Stimulated activated CD4-positive, alpha-beta T cell treated with anti-CD3 and anti-CD28 coated beads, Interleukin-4, amount 100 ng/mL, for 48 hours (primary cell): ENCODE results near the gene PSMD8.
"Not testable (repeated sequence)": the region's sequence is repeated elsewhere in the genome, so short reads cannot be mapped to it uniquely, and the experiment has no call there.

Experiments used
- DNase-seq, 2 donors: peaks; one replicate each; pipeline ENCODE4 v3.0.0-alpha.2; 2020; ENCODE audit warnings: low read depth in 2 of 2

The PSMD8 gene

DNA sequence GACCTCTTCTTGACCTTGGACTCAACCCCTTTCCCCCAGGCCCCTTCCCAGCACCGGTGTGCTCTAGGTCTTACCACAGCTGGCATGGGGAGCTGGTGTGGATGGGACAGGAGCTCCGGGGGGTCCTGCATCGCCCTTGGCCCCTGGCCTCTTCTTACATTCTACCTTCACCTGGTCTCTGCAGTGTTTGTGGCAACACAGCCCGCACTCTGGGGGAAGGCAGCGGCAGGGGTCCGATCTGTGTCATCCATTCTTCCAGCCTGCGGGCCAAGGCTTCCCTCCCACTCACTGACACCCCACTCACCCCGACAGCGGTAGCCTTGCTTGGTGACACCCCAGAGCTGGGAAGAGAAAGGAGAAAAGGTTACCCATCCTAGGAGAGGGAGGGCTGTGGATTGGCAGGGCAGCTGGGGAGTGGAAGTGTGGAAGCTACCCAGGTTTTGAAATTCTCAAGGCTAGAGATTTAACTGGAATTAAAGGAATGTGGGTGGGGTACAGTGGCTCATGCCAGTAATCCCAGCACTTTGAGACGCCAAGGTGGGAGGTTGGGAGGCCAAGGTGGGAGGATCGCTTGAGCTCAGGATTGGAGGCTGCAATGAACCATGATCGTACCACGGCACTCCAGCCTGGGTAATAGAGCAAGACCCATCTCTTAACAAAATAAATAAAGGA lies 36.8 kb downstream of the PSMD8 start:
- no peak for DNase-seq

DNA sequence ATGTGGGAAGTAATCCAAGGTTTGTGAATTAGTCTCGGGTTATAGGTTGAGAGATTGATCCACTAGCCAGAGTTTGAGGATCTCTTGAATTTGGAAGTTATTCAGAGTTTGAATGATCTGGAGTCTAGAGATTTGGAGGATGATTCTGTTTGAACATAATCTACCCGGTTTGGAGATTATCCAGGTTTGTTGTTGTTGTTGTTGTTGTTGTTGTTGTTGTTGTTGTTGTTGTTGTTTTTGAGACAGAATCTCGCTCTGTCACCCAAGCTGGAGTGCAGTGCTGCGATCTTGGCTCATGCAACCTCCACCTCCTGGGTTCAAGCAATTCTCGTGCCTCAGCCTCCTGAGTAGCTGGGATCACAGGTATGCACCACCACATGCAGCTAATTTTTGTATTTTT lies 37.5 kb downstream of the PSMD8 start:
- DNase-seq, result not testable (repeated sequence)

DNA sequence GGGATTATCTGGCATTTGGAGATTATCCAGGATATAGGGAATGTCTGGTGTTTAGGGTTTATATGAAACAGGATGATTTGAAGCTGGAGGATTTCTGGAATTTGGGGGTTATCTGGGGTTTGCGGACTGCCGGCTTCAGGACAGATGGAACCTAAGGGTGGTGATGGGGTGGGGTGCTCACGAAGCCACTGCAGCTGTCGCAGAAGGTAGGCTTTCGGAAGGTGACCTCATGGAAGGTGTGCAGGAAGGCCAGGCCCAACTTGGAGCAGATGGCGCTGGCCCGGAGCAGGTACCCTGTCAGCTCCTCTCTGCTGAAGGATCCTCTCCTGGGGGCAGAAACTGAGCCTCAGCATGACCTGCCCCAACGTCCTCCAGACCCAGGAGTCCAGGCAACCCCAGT lies 38.1 kb downstream of the PSMD8 start:
- no peak for DNase-seq

DNA sequence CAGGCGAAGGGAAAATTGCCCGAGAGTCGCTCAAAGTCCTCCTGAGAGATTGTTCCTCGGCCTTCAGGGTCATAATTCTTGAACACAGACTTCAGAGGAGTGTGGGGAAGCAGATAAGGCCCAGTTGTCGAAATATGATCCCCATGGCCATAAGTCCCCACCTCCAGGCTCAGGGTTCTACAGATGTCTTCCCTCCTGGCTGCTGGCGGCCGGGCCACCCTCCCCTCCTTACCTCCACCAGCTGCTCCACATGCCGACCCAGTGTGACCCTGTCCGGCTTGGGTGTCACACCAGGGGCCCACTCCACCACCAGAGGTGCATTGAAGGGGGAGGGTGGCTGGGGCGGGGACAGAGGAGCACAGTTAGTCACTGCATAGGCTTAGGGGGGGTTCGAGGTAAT lies 38.6 kb downstream of the PSMD8 start:
- no peak for DNase-seq

DNA sequence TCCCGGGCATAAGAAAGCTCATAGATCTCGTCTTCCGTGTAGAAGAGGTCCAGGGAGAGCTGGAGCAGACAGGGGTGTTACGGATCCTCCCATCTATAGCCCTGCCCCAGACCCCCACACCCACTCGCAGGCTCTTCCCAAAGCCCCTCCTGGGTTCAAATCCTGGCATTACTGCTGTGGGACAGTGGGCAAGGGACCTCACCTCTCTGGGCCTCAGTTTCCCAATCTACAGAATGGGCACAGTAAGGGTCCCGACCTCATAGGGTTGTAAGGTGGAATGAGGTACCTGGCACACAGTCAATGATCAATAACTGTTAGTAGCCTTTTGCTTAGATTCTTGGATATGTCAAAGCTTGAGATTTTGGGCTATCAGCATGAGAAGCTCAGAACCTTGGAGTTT lies 39.0 kb downstream of the PSMD8 start:
- DNase-seq, result no peak

DNA sequence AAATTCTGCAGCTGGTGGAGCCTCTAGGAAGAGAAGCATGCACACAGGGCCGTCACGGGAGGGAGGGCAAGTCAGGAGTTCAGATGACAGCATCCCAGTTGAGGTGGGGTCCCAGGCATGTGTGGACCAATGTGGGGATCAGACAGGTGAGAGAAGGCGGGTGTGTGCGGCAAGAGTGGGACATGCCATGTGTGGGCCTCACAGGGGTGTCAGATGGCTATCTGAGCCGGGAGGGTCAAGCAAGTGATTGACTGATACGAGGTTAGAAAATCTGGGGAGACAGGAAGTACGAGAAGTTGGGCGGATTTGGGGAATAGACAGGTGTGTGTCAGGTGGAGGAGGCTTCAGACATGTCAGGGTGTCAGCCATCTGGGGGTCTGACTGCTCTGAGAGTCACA lies 42.8 kb downstream of the PSMD8 start:
- DNase-seq, result no peak

DNA sequence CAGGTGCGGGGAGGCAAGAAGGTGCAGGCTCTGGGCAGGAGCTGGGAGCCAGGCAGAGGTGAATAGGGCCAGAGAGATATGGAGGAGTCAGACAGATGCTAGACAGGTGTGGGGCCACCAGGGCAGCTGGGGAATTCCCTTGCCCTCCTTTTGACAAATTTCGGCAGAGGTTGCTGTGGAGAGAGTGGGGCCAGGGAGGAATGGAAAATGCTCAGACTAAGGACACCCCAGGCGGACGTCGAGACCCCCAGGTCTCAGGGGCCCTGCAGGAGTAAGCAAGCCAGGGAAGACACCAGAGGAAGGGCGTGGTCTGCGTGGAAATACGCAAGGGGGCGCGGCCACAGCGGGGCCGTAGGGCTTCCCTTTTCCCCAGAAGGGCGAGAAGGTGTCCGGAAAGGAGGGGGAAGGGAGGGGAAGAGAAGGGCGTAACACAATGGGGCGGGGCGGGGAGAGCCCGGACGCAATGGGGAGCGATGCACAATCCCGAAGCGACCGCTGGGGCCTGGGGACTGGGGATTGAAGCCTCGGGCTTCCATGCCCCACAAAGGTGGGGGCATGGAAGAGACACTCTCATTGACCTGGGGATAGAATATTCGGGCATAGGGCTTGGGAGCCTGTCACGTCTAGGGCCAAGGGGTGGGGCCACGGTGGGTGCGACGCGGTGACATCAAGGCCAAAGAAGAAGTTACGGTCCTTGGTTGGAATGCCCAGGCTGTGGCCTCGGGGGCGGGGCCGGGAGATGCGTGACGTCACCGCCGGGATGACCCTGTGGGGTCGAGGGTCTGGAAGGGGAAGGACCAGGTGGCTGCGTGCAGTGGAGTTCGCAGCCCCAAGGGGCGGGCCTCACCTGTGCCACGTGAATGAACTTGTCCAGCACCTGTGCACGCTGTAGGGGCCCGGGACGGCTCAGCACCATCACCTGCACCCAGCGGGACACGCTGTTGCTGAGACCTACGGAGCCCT lies 43.5 kb downstream of the PSMD8 start:
- DNase-seq, result peak; percentile 48 to 61

DNA sequence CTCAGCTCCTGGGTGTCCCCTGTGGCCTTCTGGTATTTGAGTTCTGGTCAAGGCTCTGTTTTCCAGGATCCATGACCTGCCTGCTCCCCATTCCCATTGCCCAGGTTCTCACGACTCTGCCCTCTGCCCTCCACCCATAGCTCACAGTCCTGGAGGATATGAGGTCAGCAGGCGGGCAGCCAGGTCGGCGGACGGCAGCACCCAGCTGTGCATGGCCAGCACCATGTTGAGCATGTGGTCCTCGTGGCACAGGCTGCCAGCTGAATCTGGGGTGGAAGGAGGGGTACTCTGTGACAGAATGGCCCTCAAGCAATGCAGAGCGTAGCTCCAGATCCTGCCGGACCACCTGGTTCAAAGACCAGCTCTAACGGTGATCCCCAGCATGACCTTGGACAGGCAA lies 46.6 kb downstream of the PSMD8 start:
- no peak for DNase-seq

DNA sequence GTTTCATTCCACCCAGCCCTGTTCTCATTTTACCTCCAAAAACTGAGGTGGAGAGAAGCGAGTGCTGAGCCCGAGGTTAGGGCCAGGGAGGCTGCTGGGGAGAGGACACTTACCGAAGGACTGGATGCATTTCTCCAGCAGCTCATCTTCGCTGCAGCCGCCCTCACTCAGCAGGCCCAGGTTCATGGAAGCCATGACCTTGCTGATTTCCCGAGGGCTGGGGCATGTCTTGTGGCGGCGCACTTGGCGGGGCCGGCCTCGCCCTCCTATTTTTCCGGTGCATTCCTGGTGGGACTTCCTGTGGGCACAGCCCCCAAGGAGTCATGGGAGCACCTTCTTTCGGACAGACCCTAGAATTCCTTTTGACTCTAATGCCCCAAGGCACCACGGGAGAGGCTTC lies 47.5 kb downstream of the PSMD8 start:
- DNase-seq, result no peak

DNA sequence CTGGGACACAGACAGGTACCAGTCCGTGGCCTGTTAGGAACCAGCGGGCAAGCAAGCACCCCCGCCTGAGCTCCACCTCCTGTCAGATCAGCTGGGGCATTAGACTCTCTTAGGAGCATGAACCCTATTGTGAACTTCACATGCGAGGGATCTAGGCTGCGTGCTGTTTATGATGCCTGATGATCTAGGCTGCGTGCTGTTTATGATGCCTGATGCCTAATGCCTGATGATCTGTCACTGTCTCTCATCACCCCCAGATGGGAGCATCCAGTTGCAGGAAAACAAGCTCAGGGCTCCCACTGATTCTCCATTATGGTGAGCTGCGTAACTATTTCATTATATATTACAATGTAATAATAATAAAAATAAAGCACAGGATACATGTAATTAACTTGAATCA lies 48.1 kb downstream of the PSMD8 start:
- no peak for DNase-seq

DNA sequence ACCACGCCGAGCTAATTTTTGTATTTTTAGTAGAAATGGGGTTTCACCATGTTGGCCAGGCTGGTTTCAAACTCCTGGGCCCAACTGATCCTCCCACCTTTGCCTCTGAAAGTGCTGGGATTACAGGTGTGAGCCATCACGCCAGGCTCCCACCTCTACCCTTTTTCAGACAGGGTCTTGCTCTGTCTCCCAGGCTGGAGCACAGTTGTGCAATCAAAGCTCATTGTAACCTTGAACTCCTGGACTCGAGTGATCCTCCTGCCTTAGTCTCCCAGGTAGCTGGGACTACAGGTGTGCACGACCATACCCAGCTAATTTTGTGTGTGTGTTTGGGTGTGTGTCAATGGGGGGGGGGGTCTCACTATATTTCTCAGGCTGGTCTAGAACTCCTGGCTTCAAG lies 49.9 kb downstream of the PSMD8 start:
- DNase-seq, result no peak

DNA sequence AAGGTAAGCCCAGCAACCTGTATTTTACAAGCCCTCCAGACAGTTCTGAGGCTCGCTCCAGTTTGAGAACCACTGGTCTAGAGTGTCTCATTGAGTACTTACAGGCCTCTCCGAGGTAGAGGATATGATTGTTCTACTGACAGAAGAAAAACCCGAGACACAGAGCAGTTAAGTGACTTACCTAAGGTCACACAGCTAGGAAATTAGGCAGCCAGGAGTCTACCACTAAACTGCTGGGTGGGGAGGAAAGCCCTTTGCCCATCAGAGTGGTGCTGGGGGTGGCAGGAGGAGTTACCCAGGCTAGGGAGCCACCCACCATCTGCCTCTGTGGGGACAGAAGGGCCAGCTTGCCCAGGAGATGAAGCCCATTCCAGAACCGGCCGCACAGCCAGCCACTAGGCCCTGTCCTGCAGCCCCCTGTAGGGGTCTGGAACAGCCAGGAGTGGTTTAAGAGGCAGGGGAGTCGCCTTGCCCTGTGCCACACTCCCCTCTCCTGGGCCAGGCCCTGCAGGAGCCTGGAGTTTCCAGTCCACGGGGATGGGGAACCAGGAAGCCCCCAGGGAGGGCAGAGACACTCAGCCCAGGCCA lies 50.9 kb downstream of the PSMD8 start:
- DNase-seq, result no peak

DNA sequence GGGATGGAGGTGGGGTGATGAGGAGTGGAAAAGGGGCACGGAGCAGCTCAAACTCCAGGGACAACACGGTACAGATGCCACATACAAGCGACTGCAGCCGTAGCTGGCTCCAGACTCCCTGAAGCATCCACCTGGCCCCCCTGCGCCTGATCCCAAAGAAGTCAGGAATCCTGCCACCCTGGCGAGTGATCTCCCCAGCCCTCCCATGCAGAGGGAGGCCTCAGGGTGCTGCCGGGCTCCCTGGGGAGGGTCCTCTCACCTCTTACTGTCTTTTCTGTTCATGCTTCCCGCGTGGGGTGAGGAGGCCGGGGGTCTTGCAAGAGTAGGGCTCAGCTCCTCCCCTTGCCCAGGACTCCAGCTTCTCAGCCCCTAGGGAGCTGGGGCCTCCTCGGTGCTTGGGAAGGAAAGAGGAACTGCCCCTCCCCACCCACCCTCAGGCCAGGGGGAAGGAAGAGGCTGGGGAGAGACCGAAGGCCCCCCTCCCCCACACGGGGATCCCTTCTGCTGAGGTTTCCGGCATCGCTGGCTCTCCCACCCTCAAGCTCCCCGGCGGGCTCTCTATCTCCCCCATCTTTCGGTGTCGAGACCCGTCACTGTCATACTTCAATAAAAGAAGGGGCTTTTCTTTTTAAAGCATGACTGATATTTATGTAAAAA lies 51.6 kb downstream of the PSMD8 start, which contains the start of gene RASGRP4:
TSS of gene RASGRP4 (minus strand) at position 410 of the 657 bp plus-strand sequence. CDS start at position 282, 128 bp downstream.
- DNase-seq, result peak; percentile 36 to 43

DNA sequence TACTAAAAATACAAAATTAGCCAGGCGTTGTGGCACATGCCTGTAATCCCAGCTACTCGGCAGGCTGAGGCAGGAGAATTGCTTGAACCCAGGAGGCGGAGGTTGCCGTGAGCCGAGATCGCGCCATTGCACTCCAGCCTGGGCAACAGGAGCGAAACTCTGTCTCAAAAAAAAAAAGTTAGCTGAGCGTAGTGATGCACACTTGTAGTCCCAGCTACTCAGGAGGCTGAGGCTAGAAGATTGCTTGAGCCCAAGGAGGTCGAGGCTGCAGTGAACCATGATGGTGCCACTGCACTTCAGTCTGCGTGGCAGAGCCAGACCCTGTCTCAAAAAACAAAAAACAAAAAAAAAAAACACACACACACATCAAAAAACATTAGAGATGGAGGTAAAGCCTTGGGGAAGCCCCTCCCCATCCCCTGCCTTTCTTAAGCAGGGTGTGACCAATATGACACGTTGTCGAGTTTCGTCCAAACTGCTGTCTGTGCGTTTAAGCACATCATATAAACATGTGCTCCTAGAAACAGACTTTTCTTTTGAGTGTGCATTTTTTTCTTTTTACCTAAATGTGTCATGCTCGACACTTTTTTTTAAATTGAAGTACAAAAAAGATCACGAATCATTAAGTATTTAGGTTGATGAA lies 52.8 kb downstream of the PSMD8 start:
- DNase-seq, result peak; percentile 45 to 63

DNA sequence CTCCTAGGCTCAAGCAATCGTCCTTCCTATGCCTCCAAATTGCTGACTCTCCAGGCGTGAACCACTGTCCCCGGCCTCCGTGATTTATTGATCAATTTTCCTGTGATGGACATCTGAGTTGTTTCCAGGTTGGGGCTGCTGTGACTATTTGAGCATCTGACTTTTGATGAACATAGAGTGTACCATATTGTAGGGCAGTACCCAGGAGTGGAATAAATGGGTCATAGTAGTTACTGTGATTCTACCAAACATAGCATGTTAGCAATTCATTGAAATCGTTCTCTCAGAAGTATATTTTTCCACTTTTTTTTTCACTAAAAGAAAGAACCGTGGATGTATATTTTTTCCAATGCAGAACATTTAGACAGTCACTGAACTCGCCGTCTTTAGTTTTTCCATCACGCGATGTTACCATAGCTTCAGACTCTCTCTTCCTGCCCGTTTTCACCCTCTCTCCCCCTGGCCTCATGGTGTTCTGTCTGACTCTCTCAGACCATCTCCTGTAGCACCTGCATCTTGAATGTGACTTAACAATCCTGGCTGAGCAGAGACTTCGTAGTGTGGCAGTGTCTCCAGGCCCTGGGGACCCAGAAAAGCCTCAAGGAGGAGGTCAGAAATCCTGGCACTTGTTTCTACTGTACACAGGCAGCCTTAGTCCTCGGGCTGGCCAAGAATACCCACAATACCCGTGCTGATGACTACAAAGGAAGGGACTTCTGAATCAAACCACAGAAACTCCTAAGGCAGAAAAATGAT lies 54.9 kb downstream of the PSMD8 start:
- DNase-seq, result peak in 1 of 2 donors; percentile 37

DNA sequence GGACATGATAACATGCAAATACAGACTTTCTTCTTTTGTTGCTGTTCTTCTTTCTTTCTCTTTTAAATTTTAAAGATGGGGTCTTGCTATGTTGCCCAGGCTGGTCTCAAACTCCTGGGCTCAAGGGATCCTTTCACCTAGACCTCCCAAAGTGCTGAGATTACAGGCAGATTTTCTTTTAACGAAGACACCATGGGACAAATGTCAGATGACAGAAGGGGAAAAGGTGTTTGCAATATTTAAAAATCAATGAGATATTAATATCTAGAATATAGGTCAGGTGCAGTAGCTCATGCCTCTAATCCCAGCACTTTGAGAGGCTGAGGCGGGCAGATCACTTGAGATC lies 55.4 kb downstream of the PSMD8 start:
- DNase-seq, result no peak

DNA sequence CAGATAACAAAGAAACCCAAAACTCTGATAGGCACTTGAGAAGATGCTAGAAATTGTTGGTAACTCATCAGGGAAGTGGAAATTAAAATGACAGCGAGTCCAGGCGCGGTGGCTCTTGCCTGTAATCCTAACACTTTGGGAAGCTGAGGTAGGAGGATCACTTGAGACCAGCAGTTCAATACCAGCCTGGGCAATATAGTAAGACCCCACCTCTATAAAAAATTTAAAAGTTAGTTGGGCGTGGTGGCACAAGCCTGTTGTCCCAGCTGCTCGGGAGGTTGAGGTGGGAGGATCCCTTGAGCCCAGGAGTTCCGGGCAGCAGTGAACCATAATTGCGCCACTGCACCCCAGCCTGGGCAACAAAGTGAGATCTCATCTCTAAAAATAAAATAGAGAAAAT lies 56.6 kb downstream of the PSMD8 start:
- DNase-seq, result no peak

DNA sequence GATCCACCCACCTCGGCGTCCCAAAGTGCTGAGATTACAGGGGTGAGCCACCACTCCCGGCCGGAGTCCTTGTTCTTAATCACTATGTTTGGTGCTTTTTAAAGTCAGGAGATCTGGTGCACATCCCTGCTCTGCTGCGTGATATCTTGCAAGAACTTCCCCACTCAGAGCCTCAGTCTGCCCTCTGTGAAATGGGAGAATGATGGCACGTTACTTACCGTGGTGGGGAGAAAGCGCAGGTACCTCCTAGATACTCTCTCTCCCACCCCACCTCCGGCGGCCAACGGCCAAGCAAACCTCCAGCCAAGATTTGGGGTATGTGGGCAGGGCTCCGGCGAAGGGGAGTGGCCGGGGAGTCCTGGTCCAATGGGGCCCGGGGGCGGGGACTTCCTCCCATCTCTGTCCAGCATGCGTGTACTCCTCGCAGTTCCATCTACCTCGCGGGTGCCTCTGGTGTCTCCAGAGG lies 58.9 kb downstream of the PSMD8 start, which contains the start of gene RYR1:
TSS of gene RYR1 (plus strand) at position 424 of the 466 bp plus-strand sequence. CDS start 139 bp downstream, outside the sequence.
- peak; percentile 49 to 51 for DNase-seq
